GM12878 (cell line): ENCODE measurements around the gene KIRREL3. TPM values are rescaled to one million over a fixed set of nuclear protein-coding genes. Genes with fewer than 3 reads are reported as not detected.

ENCODE experiments used
- ATAC-seq: fragments of 200-7000 bp; cut with Tn5 transposase; 3 replicates; pipeline ENCODE4 v1.9.1; 2020; ENCODE audit warnings: mild to moderate bottlenecking, moderate library complexity
- BruUV-seq: library from RNA; stranded (reverse); fragments of 400-500 nt; replicated peaks from 2 replicates; lab custom pipeline; 2021; lab: Mats Ljungman, UMichigan
- CTCF ChIA-PET: fragments of 300-600 bp; sonication (Branson Sonifier 250); formaldehyde crosslinking; extraction: SDS; loops from one replicate; lab custom pipeline; 2021; ENCODE audit warnings: inconsistent platforms; lab: Yijun Ruan, JAX
- POLR2A ChIA-PET: fragments of 350-600 bp; formaldehyde crosslinking; extraction: SDS; loops from one replicate; lab custom pipeline; 2021; ENCODE audit warnings: inconsistent platforms; lab: Charles Lee
- RAD21 ChIA-PET: fragments of 300-600 bp; sonication (Branson Sonifier 250); formaldehyde crosslinking; loops from one replicate; lab custom pipeline; 2023; ENCODE audit warnings: antibody characterized with exemption; ENCODE audit not compliant: unreplicated experiment; lab: Charles Lee
- SMC1A ChIA-PET: fragments of 300-600 bp; sonication (Branson Sonifier 250); formaldehyde crosslinking; loops from one replicate; lab custom pipeline; 2023; ENCODE audit not compliant: unreplicated experiment, uncharacterized antibody; lab: Charles Lee
- DNase-seq: peaks from one replicate; pipeline ENCODE4 v3.0.0-alpha.2; 2011; ENCODE audit warnings: low read depth, low spot score
- FAIRE-seq: peaks from 3 replicates; lab custom pipeline; 2011; peaks lifted over from hg19 to GRCh38; lab: Jason Lieb, UNC
- H2AFZ ChIP-seq: 2 replicates; pipeline ENCODE4 v1.6.0; 2011; ENCODE audit warnings: low read depth, low read length, control low read depth; ENCODE audit not compliant: control insufficient read depth
- H3K27ac ChIP-seq: 2 replicates; pipeline ENCODE4 v1.5.1; 2011; ENCODE audit warnings: control low read depth; ENCODE audit not compliant: control insufficient read depth, insufficient read depth
- H3K27me3 ChIP-seq, 2 experiments: replicated peaks in 1 of 2; 2 replicates each; pipeline versions ENCODE4 v1.6.0 to v1.6.1; 2011; ENCODE audit warnings: low read length in 1 of 2; ENCODE audit not compliant: control insufficient read depth in 2 of 2, insufficient read depth in 2 of 2
- H3K36me3 ChIP-seq, 2 experiments: 2 replicates each; pipeline ENCODE4 v1.5.1; 2011; ENCODE audit warnings: low read length in 1 of 2; ENCODE audit not compliant: control insufficient read depth in 2 of 2, insufficient read depth in 2 of 2
- H3K4me1 ChIP-seq: 2 replicates; pipeline ENCODE4 v1.6.1; 2011; ENCODE audit warnings: mild to moderate bottlenecking, low read length, moderate library complexity, mixed read lengths; ENCODE audit not compliant: control insufficient read depth, insufficient read depth
- H3K4me2 ChIP-seq: 2 replicates; pipeline ENCODE4 v1.6.0; 2011; ENCODE audit warnings: control low read depth; ENCODE audit not compliant: control insufficient read depth, insufficient read depth
- H3K4me3 ChIP-seq: fragments of 200-600 bp; sonication (generic); 2 replicates; pipeline ENCODE4 v1.5.1; 2016
- H3K79me2 ChIP-seq: 2 replicates; pipeline ENCODE4 v1.6.0; 2011; ENCODE audit warnings: low read length; ENCODE audit not compliant: control insufficient read depth, insufficient read depth
- H3K9ac ChIP-seq: 2 replicates; pipeline ENCODE4 v1.8.0; 2011; ENCODE audit warnings: low read length, control low read depth, mixed read lengths; ENCODE audit not compliant: control insufficient read depth, insufficient read depth
- H3K9me3 ChIP-seq: replicated peaks from 3 replicates; pipeline ENCODE4 v1.5.1; 2011; ENCODE audit warnings: mild to moderate bottlenecking, low read length; ENCODE audit not compliant: control insufficient read depth, insufficient read depth
- H4K20me1 ChIP-seq: 2 replicates; pipeline ENCODE4 v1.6.0; 2011; ENCODE audit not compliant: control insufficient read depth, insufficient read depth
- BHLHE40 ChIP-seq, 2 experiments: fragments of 450-650 bp in 1 of 2; IDR thresholded peaks; 2 replicates each; pipeline ENCODE4 v1.6.1; 2011 to 2017; ENCODE audit warnings: low read depth in 2 of 2, borderline replicate concordance in 1 of 2, improper control_type of control experiment in 1 of 2, low read length in 1 of 2, mild to moderate bottlenecking in 1 of 2
- CBFB ChIP-seq: IDR thresholded peaks from 2 replicates; pipeline ENCODE4 v1.6.1; 2016; ENCODE audit warnings: antibody characterized with exemption, low read depth
- E2F8 ChIP-seq: fragments of 450-650 bp; IDR thresholded peaks from 2 replicates; pipeline ENCODE4 v1.6.1; 2018; ENCODE audit warnings: mild to moderate bottlenecking, low read depth, moderate library complexity; ENCODE audit not compliant: partially characterized antibody
- EZH2 ChIP-seq: IDR thresholded peaks from 2 replicates; pipeline ENCODE4 v1.6.1; 2012; ENCODE audit warnings: low read depth, mild to moderate bottlenecking, control low read depth, inconsistent platforms, low read length, borderline replicate concordance; ENCODE audit not compliant: control insufficient read depth
- FOS ChIP-seq: IDR thresholded peaks from 3 replicates; pipeline ENCODE4 v1.6.1; 2011; ENCODE audit warnings: borderline replicate concordance; ENCODE audit not compliant: insufficient read length; ENCODE audit errors: extremely low read depth
- HSF1 ChIP-seq: fragments of 150-350 bp; IDR thresholded peaks from 2 replicates; pipeline ENCODE4 v1.6.1; 2014; ENCODE audit warnings: mild to moderate bottlenecking, low read depth, low read length
- NBN ChIP-seq: fragments of 450-650 bp; IDR thresholded peaks from 2 replicates; pipeline ENCODE4 v1.6.1; 2016
- RELB ChIP-seq: fragments of 450-650 bp; IDR thresholded peaks from 2 replicates; pipeline ENCODE4 v1.6.1; 2017; ENCODE audit warnings: low read depth, mild to moderate bottlenecking, moderate library complexity
- SREBF1 ChIP-seq: IDR thresholded peaks from 2 replicates; pipeline ENCODE4 v1.6.1; 2012; ENCODE audit warnings: mild to moderate bottlenecking, low read length
- USF2 ChIP-seq: IDR thresholded peaks from 2 replicates; pipeline ENCODE4 v1.6.1; 2011; ENCODE audit warnings: low read depth, low read length, improper control_type of control experiment, borderline replicate concordance
- ZNF207 ChIP-seq: fragments of 450-650 bp; IDR thresholded peaks from 2 replicates; pipeline ENCODE4 v1.6.1; 2014; ENCODE audit warnings: antibody characterized with exemption, mild to moderate bottlenecking, borderline replicate concordance
- ZNF274 ChIP-seq: IDR thresholded peaks from one replicate; pipeline ENCODE4 v1.8.0; 2011; ENCODE audit not compliant: insufficient read length, insufficient read depth
- ZNF384 ChIP-seq: IDR thresholded peaks from 2 replicates; pipeline ENCODE4 v1.6.1; 2012; ENCODE audit warnings: low read depth, mild to moderate bottlenecking, low read length, improper control_type of control experiment, borderline replicate concordance
- WGBS: methylation state at CpG from one replicate; pipeline ENCODE4 v1.1.6; 2016; ENCODE audit warnings: low lambda C conversion rate; ENCODE audit not compliant: insufficient replicate concordance, insufficient coverage; ENCODE audit errors: missing lambda C conversion rate; 5-methylcytosine and 5-hydroxymethylcytosine counted together
- in situ Hi-C: fragments of 300-500 bp; cut with MboI; formaldehyde crosslinking; loops from 9 replicates; pipeline ENCODE4 v1.14.3; 2018; ENCODE audit warnings: mixed read lengths
- intact Hi-C: fragments of 100-400 bp; cut with micrococcal nuclease; formaldehyde crosslinking; loops from one replicate; pipeline ENCODE4 v1.14.2; 2022; ENCODE audit not compliant: unreplicated experiment
- polyA plus RNA-seq, 11 experiments: library from polyadenylated mRNA; depleted of rRNA in 4 of 11; unstranded in 6 of 11; stranded (reverse) in 5 of 11; fragments of >200 nt; fragmentation: Nextera tagmentation in 4 of 11; fragmentation: Illumina TruSeq in 1 of 11; extraction: Ambion mirVana in 4 of 11; extraction: Trizol in 1 of 11; gene quantifications; 1 replicate in 1 of 11; 2 replicates in 10 of 11; pipeline versions ENCODE4 v1.2.1 to v1.2.3, GENCODE V29; 2011 to 2016; ENCODE audit warnings: inconsistent platforms in 2 of 11, missing spikeins in 2 of 11, low read depth in 1 of 11
- total RNA-seq, 4 experiments: library from RNA; depleted of rRNA in 3 of 4; stranded (reverse); fragments of >200 nt in 3 of 4; fragmentation: Illumina TruSeq in 1 of 4; extraction: Trizol in 1 of 4; gene quantifications; 2 replicates each; pipeline versions ENCODE4 v1.2.1 to v1.2.3, GENCODE V29; 2013 to 2021

KIRREL3 gene
- total and polyA plus RNA-seq, 10 of the 15 experiments (the other 5 are each of a cell fraction or from before 2014, with no cell fraction given): under 0.01 TPM; not detected in 9

- ChIA-PET RAD21 (no interaction called here), CTCF (interaction anchor here (1.3 to 2.2 kb wide), 2 partner anchors 8 to 178 kb away, joined by 3 to 14 read pairs; no protein-coding TSS in a partner anchor), SMC1A (no interaction called here), POLR2A (no interaction called here)
- no peak for FAIRE-seq
- H2AFZ ChIP-seq: no peak overlapping the region
- H3K9ac ChIP-seq: no peak overlapping the region
- BruUV-seq: no TSS peak
- H3K4me2 ChIP-seq: no peak overlapping the region
- intact Hi-C loops (no loop called here), in situ Hi-C loops (no loop called here)
- H3K79me2 ChIP-seq: no peaks in the 10 kb centered on the region
- no peak for ATAC-seq
- H3K4me1 ChIP-seq: peaks cover 17% of the 10 kb centered on the region
- H3K27ac ChIP-seq: no peak overlapping the region
- WGBS: 51% methylated on average over 23 of the region's 23 CpGs
- H3K9me3 ChIP-seq: no peaks in the 10 kb centered on the region
- no peak for DNase-seq
- H4K20me1 ChIP-seq: no peaks in the 10 kb centered on the region; the same call in 1 of the 2 replicates
- H3K36me3 ChIP-seq: no peaks in the 10 kb centered on the region
- H3K27me3 ChIP-seq: peaks cover 0 to 3% of the 10 kb centered on the region in 2 experiments; a peak in 3 of 4 replicates
- H3K4me3 ChIP-seq: no peak overlapping the region
- no peak for TF ChIP-seq CBFB
- TF ChIP-seq USF2: no peak
- no peak for TF ChIP-seq EZH2
- no peak for TF ChIP-seq HSF1
- TF ChIP-seq ZNF384: no peak
- TF ChIP-seq NBN: no peak
- TF ChIP-seq SREBF1: no peak
- no peak for TF ChIP-seq E2F8
- no peak for TF ChIP-seq ZNF207
- TF ChIP-seq BHLHE40 (IDR thresholded peaks at IDR 0.05; ENCODE audit: borderline replicate concordance in 1 of 2, low read depth in 2 of 2, low read length in 1 of 2): no peak
- TF ChIP-seq FOS: no peak
- no peak for TF ChIP-seq ZNF274
- no peak for TF ChIP-seq RELB
These were observed 511.8 kb downstream of the KIRREL3 start for GRCh38 chr11:126488591-126489370.
